Endothelial cell (in vitro differentiated cells): Measurements from ENCODE around the gene C9orf43. TPM values are rescaled to one million over a fixed set of nuclear protein-coding genes. Genes with fewer than 3 reads are reported as not detected.
A peak's percentile ranks its signal among the peaks of the same experiment; 100 is the strongest.

ENCODE experiments used
- DNase-seq: peaks from one replicate; pipeline ENCODE4 v3.0.0; 2021; ENCODE audit warnings: low spot score
- H3K27ac Mint-ChIP-seq: one replicate; pipeline ENCODE4 v1.8.0; 2021; ENCODE audit warnings: mixed read lengths, inconsistent platforms; ENCODE audit not compliant: unreplicated experiment
- H3K27me3 Mint-ChIP-seq: one replicate; pipeline ENCODE4 v1.8.0; 2021; ENCODE audit warnings: mild to moderate bottlenecking, moderate library complexity, mixed read lengths, inconsistent platforms; ENCODE audit not compliant: unreplicated experiment
- H3K36me3 Mint-ChIP-seq: one replicate; pipeline ENCODE4 v1.8.0; 2021; ENCODE audit warnings: mild to moderate bottlenecking, low read depth, mixed read lengths, inconsistent platforms; ENCODE audit not compliant: unreplicated experiment
- H3K4me1 Mint-ChIP-seq: one replicate; pipeline ENCODE4 v1.8.0; 2021; ENCODE audit warnings: mild to moderate bottlenecking, mixed read lengths, inconsistent platforms; ENCODE audit not compliant: unreplicated experiment
- H3K4me3 Mint-ChIP-seq: one replicate; pipeline ENCODE4 v1.8.0; 2021; ENCODE audit warnings: mild to moderate bottlenecking, mixed read lengths, inconsistent platforms; ENCODE audit not compliant: unreplicated experiment
- H3K9me3 Mint-ChIP-seq: one replicate; pipeline ENCODE4 v1.8.0; 2021; ENCODE audit warnings: mixed read lengths, inconsistent platforms; ENCODE audit not compliant: unreplicated experiment
- CTCF ChIP-seq: fragments of 200-600 bp; sonication (generic); IDR thresholded peaks from one replicate; pipeline ENCODE4 v1.5.0; 2021; ENCODE audit warnings: antibody characterized with exemption; ENCODE audit not compliant: unreplicated experiment
- total RNA-seq: library from RNA; stranded (reverse); fragmentation: NEBNext Ultra II Directional; extraction: Animal tissue kit (Norgen Biotek cat#: 25700); gene quantifications from one replicate; pipeline ENCODE4 v1.2.1, GENCODE V29; 2021; ENCODE audit not compliant: unreplicated experiment

The C9orf43 gene
- total RNA-seq, 1 donor from 2014 or later: 0.92 TPM

DNA sequence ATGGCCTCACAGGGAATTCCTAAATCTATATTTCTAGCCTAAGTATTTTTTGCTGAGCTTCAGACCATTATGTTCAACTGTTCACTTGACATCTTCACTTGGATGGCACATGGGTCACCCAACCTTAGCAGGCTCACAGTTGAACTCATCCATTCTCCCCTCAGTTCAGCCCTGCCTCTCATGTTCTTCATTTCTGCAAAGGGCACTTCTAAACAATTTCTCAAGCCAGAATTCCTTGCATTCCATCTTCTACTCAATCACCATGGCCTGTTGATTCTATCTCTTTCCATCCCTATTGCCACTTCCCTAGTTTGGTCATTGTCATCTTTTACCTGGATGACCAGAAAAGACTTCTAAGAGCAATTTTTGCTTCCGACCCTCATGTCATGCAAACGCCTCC lies 45.7 kb downstream of the C9orf43 start:
- DNase-seq: no peak
- H3K27ac Mint-ChIP-seq: peak overlapping the region; percentile 44
- peaks cover 3% of the 10 kb centered on the region for H3K27me3 Mint-ChIP-seq
- H3K36me3 Mint-ChIP-seq: peaks cover 5% of the 10 kb centered on the region
- no peak for TF ChIP-seq CTCF
- H3K4me3 Mint-ChIP-seq: no peak overlapping the region
- H3K9me3 Mint-ChIP-seq: no peaks in the 10 kb centered on the region
- H3K4me1 Mint-ChIP-seq: peaks cover 27% of the 10 kb centered on the region

GRCh38 chr9:113461285-113461684 lies 50.7 kb downstream of the C9orf43 start:
- no peaks in the 10 kb centered on the region for H3K9me3 Mint-ChIP-seq
- TF ChIP-seq CTCF: no peak
- H3K36me3 Mint-ChIP-seq: peaks cover 5% of the 10 kb centered on the region
- no peak for DNase-seq
- peaks cover 16% of the 10 kb centered on the region for H3K27me3 Mint-ChIP-seq
- H3K27ac Mint-ChIP-seq: no peak overlapping the region
- peaks cover 12% of the 10 kb centered on the region for H3K4me1 Mint-ChIP-seq
- no peak overlapping the region for H3K4me3 Mint-ChIP-seq

DNA sequence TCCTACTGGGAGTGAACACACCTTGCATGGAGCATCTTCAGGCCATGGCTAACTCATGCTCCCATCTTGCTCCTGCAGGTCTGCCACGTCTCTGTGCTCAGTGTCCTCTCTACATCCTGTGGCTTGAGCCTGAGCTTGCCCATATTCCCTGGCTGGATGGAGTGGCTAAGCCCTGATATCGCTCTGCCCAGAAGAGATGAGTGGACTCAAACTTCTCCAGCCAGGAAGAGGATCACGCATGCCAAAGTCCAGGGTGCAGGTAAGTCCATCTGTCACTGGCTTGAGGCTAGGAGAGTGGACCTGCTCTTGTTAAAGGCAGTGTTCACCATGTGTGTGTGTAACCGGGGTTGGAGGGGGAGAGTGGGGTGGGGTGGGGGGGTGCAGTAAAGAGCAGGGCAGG lies 51.4 kb downstream of the C9orf43 start:
- H3K27ac Mint-ChIP-seq: no peak overlapping the region
- no peak for TF ChIP-seq CTCF
- no peak for DNase-seq
- peaks cover 9% of the 10 kb centered on the region for H3K4me1 Mint-ChIP-seq
- H3K36me3 Mint-ChIP-seq: peaks cover 5% of the 10 kb centered on the region
- no peak overlapping the region for H3K4me3 Mint-ChIP-seq
- no peaks in the 10 kb centered on the region for H3K9me3 Mint-ChIP-seq
- peaks cover 15% of the 10 kb centered on the region for H3K27me3 Mint-ChIP-seq

DNA sequence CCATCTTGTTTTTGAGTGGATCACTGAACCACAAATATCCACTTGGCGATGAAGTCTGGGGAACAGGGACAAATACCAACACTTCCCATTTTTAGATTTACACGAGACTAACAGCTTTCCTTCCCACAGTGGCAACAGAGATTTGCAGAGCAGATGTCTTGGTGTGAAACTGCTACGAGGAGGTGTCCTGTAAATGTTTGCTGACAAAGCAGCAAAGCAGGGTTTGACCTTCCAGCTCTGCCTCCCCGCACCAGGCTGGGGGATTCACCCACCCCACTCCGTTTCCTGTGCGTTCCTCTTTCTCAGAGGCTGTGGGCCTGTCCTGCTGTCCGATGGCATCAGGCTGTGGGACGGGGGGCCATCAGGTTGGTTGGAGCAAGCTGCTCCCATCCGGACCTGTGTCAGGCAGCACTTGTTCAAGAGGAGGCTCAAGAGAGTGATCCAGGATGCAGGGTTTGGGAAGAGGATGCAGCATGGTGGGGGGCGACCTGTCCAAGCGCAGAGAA lies 52.3 kb downstream of the C9orf43 start:
- H3K27me3 Mint-ChIP-seq: peaks cover 12% of the 10 kb centered on the region
- H3K4me1 Mint-ChIP-seq: peaks cover 2% of the 10 kb centered on the region
- DNase-seq: no peak
- H3K9me3 Mint-ChIP-seq: no peaks in the 10 kb centered on the region
- TF ChIP-seq CTCF: no peak
- H3K4me3 Mint-ChIP-seq: peak overlapping the region; percentile 37
- H3K36me3 Mint-ChIP-seq: peaks cover 5% of the 10 kb centered on the region
- H3K27ac Mint-ChIP-seq: no peak overlapping the region

- H3K9me3 Mint-ChIP-seq: no peaks in the 10 kb centered on the region
- H3K27me3 Mint-ChIP-seq: peaks cover 12% of the 10 kb centered on the region
- no peak within 1 kb of the TSS for H3K27ac Mint-ChIP-seq
- peak within 1 kb of the TSS; percentile 37 for H3K4me3 Mint-ChIP-seq
- peak; percentile 43 for DNase-seq
- H3K36me3 Mint-ChIP-seq: peaks cover 5% of the 10 kb centered on the region
- TF ChIP-seq CTCF: no peak
- H3K4me1 Mint-ChIP-seq: peaks cover 2% of the 10 kb centered on the region
Measured at GRCh38 chr9:113463418-113464285, 53.1 kb downstream of the C9orf43 start, which contains the start of gene RGS3. Gene RGS3 (plus strand): TSS chr9:113463727. CDS start chr9:113463803, 76 bp downstream.
